ENCODE measurements around the gene SLC41A2. TPM values are rescaled to one million over a fixed set of nuclear protein-coding genes. Genes with fewer than 3 reads are reported as not detected.

Gene SLC41A2
- total RNA-seq, 1 experiment from 2014 or later: 4.3 TPM

DNA sequence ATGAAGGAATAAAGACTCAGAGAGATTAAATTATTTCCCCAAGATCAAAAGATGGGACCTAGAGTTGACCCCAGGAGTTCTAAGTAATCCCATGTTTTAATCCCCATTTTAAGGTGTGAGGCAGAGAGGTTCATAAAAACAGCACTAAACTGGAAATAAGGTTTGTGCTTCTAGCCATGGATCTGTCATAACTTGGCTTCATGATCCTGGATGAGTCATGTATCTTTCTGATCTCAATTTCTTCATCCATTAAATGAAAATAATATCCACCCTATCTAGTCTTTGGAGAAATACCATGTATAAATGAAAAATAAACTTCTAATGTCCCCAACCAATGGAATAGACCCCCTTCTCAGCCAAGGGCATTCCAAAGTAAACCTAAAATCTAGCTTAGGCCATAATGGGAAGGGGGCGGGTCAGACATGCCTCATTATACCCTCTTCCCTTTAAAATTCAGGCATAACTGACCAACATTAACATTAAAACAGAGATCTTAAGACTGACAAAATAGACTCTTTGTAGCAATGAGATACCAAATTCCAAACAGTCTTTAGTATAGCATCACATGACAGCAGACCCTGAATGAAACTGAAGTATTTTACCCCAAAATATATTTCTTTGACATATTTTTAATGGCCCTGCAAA is 47.8 kb downstream of the SLC41A2 start:
- Mint-ChIP-seq H3K4me1 (peaks cover 8 to 12% of the 10 kb centered on the region in 2 experiments), H3K4me3 (no peak overlapping the region), H3K27me3 (ENCODE audit: low read depth) (no peaks in the 10 kb centered on the region), H3K9me3 (no peaks in the 10 kb centered on the region), H3K36me3 (ENCODE audit: insufficient read depth in 1 of 3, low read depth in 3 of 3) (no peaks in the 10 kb centered on the region), H3K27ac (no peak overlapping the region)
- H4K20me1 ChIP-seq (ENCODE audit: control insufficient read depth, insufficient read depth, insufficient read length): no peaks in the 10 kb centered on the region
- no peaks in the 10 kb centered on the region for H3K27me3 ChIP-seq (ENCODE audit: insufficient read depth, low read length)
- no peak overlapping the region for H3K9ac ChIP-seq (ENCODE audit: extremely low read depth, insufficient read length, low read length)
- H2AK5ac ChIP-seq (ENCODE audit: insufficient read length, low read length): no peak overlapping the region
- H4K8ac ChIP-seq (replicated peaks; ENCODE audit: insufficient read length, low read depth, low read length): no peak overlapping the region
- no peaks in the 10 kb centered on the region for H3K4me1 ChIP-seq (ENCODE audit: insufficient read depth, low read length)
- H3K4me2 ChIP-seq (ENCODE audit: insufficient read depth, insufficient read length, low read length): no peak overlapping the region
- DNase-seq: no peak
- no peak overlapping the region for H2AFZ ChIP-seq (ENCODE audit: low read length)
- no peak overlapping the region for H3K18ac ChIP-seq (ENCODE audit: insufficient read length, low read depth, low read length)
- TF ChIP-seq, protein P1, sequence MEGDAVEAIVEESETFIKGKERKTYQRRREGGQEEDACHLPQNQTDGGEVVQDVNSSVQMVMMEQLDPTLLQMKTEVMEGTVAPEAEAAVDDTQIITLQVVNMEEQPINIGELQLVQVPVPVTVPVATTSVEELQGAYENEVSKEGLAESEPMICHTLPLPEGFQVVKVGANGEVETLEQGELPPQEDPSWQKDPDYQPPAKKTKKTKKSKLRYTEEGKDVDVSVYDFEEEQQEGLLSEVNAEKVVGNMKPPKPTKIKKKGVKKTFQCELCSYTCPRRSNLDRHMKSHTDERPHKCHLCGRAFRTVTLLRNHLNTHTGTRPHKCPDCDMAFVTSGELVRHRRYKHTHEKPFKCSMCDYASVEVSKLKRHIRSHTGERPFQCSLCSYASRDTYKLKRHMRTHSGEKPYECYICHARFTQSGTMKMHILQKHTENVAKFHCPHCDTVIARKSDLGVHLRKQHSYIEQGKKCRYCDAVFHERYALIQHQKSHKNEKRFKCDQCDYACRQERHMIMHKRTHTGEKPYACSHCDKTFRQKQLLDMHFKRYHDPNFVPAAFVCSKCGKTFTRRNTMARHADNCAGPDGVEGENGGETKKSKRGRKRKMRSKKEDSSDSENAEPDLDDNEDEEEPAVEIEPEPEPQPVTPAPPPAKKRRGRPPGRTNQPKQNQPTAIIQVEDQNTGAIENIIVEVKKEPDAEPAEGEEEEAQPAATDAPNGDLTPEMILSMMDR (conservative IDR thresholded peaks at IDR 0.05): no peak
- H3K14ac ChIP-seq (ENCODE audit: insufficient read depth, low read length): no peak overlapping the region
- no peak overlapping the region for H3K27ac ChIP-seq (ENCODE audit: insufficient read length, low read depth, low read length)
- H2BK20ac ChIP-seq (ENCODE audit: low read depth, low read length, poor library complexity, severe bottlenecking): no peak overlapping the region
- WGBS (ENCODE audit: extremely low coverage, insufficient read length, low lambda C conversion rate): no CpG with 5 or more reads among the region's 1 CpG
- no peak overlapping the region for H4K5ac ChIP-seq (ENCODE audit: insufficient read length, low read depth, low read length)
- H3K23ac ChIP-seq (ENCODE audit: insufficient read length, low read depth, low read length): no peak overlapping the region
- no peak overlapping the region for H3K56ac ChIP-seq (ENCODE audit: insufficient read length, low read depth, low read length)
- no peaks in the 10 kb centered on the region for H3K23me2 ChIP-seq (ENCODE audit: insufficient read length, low read depth, low read length, poor library complexity, severe bottlenecking)
- no peaks in the 10 kb centered on the region for H3K79me2 ChIP-seq (ENCODE audit: insufficient read depth, low read length)
- no peak overlapping the region for H2BK12ac ChIP-seq (ENCODE audit: insufficient read length, low read depth, low read length)
- no peak overlapping the region for H2BK5ac ChIP-seq (ENCODE audit: insufficient read length, low read length)
- H4K91ac ChIP-seq (ENCODE audit: insufficient read length, low read depth, low read length): no peak overlapping the region
- H3K9me3 ChIP-seq (ENCODE audit: control insufficient read depth, low read depth, low read length): no peaks in the 10 kb centered on the region
- H3K4ac ChIP-seq (ENCODE audit: low read depth, low read length): no peak overlapping the region
- no peaks in the 10 kb centered on the region for H3K79me1 ChIP-seq (ENCODE audit: insufficient read depth, low read depth, low read length, poor library complexity, severe bottlenecking)
- no peak overlapping the region for H3T11ph ChIP-seq (ENCODE audit: low read length)
- no peak overlapping the region for H2BK120ac ChIP-seq (ENCODE audit: low read depth, low read length, poor library complexity, severe bottlenecking)
- no peak overlapping the region for H2BK15ac ChIP-seq (ENCODE audit: low read depth, low read length)
